Measurements from ENCODE around the gene INTS2.

- TF ChIP-seq RAD21 (IDR thresholded peaks at IDR 0.05; ENCODE audit: low read length): no peak
- no peak for TF ChIP-seq ZBTB33 (IDR thresholded peaks at IDR 0.05; ENCODE audit: borderline replicate concordance, low read depth)
Measured at GRCh38 chr17:61863801-61864126, 64.0 kb downstream of the INTS2 start.
